NCI-H526 (cell line): ENCODE results near the gene SFXN5.
"Not testable (repeated sequence)": the region's sequence is repeated elsewhere in the genome, so short reads cannot be mapped to it uniquely, and the experiment has no call there.

Source experiments
- DNase-seq, 2 experiments: peaks; one replicate each; lab custom pipeline; 2025; lab: John Stamatoyannopoulos, UW

The SFXN5 gene

DNA sequence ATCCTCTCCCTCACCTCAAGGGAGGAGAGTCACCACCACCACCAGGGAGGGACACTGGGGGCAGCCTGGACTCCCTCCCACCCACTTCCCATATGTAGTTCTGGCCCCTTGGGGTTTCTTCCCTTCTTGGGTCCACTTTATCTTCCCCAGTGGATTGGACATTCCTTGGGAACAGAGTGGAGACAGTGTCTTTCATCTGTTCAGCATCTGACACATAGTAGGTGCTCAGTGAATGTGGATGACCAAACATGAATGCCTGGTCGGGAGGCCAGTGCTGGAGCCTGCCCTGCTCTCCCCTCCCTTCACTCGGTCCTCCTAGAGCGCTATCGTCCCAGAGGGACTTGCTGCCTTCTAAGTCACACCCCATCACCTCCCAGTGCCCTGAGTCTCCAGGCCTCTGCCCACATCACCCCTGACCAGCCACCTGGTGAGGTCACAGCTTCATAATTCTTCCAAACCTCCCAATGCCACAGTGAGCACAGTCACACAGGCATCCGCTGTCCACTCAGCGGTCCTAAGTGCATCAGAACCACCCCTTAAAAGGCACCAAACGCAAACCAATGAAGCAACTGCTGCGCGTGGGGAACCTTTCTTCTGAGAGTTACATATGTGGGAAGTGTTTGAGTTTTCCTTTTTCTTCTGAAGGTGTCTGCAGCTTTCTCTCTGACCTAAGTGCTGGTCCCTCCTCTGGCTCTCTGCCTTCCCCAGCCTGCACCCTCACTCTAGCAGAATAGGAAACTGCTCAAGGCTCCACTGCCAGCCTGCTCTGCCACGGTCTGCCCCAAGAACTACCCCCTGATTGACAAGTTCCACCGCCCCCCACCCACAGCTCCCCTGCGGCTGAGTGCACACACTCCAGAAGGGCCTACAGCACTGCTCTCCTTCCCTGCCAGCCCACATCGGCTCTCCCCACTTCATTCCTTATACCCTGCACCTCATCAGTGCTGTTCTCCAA lies 7.2 kb upstream of the SFXN5 start:
- DNase-seq = no peak

GRCh38 chr2:73077424-73077795 lies 5.9 kb upstream of the SFXN5 start:
- no peak for DNase-seq

DNA sequence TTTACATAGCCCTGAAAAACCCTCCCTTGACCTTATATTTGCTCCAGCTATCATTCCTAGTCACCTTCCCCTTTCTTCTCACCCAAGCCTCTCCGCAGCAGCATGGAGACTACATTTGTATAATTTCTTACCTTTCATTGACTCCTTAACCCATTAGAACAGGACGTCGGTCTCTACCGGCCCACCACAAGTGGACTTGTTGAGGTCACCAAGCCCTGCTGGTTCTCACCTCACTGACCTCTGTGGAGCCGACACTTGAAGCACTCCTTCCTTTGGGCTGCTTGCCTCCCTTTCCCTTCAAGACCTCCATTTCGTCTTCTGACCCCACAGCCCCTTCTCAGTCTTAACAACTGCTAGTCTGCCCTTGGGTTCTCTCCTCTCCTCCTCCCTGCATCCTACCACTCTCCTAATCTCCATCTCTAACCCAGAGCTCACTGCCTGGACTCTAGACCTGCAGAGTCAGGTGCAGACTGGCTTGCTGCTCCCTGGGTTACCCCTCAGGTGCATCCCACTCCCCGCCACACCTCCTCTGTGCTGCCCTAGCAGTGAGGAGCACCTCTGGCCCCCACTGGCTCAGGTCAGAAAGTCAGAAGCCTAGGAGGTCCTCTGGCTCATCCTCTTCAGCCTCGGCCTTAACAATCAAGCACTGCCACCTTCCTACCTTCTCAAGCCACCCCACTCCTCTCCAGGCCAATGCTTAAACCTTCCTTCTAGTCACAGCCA lies 5.3 kb upstream of the SFXN5 start:
- no peak for DNase-seq

GRCh38 chr2:73075477-73076373 lies 4.2 kb upstream of the SFXN5 start:
- DNase-seq = no peak

DNA sequence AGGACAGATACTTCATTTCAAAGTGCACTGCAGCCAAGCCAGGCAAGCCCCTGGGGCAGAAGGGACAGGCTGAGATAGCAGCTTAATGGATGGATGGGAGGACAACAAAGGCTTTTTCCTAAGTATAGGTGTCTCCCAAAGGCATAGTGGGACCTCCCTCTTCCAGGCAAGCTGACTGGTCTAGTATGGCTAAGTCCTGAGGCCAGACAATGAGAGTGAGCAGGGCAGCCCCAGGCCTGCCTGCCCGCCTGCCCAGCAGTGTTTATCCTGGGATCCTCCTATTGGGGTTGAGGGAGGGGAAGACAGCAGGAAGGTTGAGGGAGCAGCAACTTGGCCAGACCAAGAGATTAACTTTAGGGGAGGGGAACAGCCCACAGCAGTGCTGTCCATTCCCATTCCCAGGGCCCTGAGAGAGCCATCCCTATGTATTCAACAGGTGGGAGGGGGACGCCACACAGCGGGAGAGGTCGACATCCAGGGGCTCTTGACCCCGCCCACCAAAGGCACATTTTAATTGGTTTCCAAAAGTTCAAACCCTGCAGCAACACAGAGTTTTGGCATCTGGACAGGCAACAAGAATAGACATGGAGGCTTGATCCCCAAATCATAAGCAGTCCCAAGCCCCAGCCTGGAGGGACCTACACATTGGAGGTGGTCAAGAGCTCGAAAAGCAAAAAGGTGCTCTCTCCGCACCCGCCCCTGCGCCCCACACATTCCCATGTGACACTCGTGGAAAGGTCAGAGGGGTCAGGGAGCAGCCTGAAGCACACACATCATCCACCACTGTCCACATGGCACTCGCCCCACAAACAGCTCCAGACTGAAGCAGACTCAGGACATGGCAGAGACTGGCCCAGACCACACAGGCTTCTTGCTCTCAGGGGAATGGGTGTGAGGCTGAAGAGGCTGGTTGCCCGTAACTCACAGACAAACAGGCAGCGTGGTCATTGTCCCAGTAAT lies 2.9 kb upstream of the SFXN5 start:
- no peak for DNase-seq

DNA sequence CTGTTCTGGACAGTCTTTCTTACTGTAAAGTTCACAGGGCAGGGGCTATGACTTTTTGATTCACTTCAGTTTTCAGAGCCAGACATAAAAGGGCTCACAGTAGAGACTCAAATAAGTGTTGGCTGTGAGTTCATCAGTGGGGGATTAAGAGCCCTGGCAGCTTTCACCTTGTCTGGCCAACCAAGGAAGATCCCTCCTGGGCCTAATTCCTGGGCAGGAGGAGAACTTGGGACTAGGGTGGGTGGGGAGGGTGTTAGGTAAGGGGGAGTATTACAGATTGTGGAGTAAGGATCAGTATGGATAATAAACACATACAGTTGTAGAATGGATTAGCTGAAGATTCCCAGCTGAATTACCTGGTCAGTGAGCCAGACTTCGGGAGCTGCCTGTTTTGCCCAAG lies 904 bp upstream of the SFXN5 start:
- DNase-seq = no peak

DNA sequence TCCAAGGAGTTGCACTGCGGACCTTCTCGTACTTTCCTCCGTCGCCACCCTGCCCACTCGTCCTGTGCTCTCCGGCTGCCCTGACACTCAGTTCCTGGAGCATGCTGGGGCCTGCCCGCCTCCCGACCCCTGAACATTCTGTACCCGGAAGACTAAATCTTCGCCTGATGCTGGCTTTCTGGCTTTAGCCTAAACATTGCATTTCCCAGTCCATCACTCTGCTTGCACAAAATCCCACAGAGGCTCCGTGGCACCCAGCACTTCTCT lies 550 bp upstream of the SFXN5 start:
- DNase-seq = no peak

- DNase-seq = peak; percentile 47
These were observed 711 bp downstream of the SFXN5 start for GRCh38 chr2:73070643-73071359.

DNA sequence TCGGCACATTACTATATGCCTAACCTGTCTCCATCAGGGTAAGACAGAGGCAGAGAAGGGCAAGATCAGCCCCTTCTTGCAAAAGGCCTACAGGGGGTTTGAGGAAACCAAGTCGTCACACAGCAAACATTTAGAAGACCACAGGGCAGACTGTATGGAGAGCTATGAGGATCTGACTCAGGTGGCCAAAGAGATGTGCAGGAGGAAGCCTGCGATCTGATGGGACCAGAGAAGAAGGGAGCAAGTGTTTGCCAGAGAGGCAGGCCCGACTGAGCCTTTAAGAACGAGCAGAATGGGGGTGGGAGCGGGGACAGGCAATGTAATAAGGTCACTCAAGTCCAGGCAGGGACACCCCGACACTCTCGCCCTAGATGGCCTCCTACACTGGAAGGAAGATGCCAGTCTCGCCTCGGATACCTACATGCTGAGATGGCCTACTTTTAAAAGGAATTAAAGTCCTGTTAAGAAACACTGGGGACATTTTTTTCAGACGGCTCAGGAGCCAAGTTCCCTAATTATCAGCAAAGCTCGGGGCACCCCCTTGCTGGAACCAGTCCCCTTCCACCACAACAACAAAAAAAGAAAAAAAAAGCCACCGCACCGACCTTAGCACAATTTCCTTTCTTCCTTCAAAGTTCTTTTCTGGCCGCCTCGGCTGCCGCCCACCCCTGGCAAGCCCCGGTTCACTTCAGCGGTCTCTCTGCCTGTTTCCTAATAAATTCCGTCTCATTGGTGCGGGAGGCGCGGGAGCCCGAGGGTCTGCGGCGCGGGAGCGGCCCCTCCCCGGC lies 1.5 kb downstream of the SFXN5 start:
- peak in 1 of 2 experiments; percentile 4 for DNase-seq

DNA sequence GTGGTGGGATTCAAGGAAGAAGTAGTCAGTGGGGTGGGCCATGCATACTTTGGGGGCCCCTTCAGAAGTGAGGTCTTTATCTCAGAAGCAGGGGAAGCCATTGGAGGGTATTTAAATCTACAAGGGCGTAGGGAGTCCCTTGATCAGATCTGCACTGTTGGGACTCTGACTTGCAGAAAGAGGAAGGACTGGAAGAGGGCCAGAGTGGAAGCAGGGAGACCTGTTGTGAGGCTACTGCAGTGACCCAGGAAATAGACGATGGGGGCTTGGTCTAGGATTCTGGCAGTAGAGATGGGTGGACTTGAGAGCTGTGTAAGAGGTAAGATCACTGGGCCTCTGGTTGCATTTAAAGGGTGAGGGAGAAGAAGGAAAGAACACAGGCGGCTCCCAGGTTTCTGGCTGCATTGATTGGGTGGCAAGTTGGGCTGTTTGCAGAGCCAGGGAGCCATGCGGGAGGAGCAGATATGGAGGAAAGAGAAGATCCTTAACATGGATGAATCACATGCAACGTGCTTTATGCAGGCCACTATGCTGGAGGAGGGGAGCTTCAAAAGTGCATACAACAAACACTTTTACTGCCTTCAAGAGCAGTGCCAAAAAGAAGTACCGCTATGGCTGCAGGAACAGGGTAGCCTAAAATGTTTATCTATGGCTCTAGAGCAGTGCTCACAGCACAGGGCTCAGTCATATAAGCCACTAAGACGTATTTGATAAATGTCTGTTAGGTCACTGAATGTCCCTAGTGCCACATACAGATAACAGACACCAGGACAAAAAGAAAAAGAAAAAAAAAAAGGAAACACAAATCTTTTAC lies 2.3 kb downstream of the SFXN5 start:
- no peak for DNase-seq

DNA sequence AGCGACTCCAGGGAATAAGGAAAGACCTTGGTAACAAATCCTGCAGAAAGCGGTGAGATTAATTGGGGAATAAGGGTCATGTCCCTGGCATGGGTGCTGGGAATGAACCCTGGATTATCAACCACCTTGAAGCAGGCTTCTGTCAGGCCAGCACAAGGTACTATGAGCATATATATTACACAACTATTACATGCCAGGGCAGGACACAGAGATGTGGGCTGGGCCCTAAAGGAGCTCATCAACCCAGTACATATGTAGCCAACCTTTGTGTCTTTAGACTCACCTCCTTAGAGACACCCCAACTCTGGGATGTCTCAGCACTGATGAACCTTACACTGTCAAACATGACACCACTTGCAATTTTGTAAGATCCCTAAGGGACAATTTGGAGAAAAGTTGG lies 3.4 kb downstream of the SFXN5 start:
- DNase-seq = no peak

- DNase-seq = no peak
These were observed 4.5 kb downstream of the SFXN5 start for GRCh38 chr2:73067043-73067442.

- not testable (repeated sequence) for DNase-seq
These were observed 6.4 kb downstream of the SFXN5 start for GRCh38 chr2:73065070-73065469.

DNA sequence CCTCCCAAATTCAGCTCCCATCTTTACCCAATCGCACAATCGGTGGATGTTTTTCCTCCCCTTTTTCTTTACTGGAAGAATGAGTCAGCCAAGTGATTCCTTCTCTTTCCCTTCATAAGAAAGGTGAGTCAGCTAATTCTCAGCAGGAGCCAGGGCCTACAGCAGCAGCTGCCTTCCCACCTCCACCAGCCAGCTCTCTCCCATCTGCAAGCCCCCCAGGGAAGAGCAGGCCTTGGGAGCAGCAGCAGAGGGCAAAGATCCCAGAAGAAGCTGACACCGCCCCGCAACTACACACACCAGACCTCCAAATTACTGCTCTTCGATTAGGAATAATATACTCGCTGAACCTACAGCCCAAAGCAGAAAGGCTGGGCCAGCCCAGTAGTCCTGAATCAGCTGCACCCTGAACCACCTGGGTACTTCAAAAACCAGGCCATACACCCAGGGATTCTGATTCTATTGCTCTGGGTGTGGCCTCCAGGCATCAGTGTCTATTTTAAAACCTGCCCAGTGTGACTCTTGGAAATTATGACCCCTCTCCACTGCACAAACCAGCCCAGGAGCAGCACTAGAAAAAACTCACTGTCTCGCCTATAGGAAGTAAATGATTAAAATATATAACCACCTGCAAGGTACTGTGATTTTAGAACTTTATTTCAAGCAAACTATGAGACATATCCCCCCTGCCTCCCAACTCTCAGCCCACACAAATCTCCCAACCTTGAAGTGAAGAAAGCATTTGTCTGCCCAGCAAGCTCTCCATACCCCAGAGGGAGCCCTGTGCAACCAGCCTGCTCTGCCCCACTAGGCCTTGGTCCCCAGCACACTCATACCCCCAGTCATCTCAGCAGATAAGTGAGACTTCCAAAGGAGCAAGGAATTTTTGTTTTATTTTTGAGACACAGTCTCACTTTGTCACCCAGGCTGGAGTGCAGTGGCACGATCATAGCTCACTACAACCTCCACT lies 7.3 kb downstream of the SFXN5 start:
- no peak for DNase-seq

GRCh38 chr2:73063472-73063871 lies 8.0 kb downstream of the SFXN5 start:
- DNase-seq = no peak

GRCh38 chr2:73059106-73059505 lies 12.4 kb downstream of the SFXN5 start:
- no peak for DNase-seq

- DNase-seq = no peak
These were observed 16.5 kb downstream of the SFXN5 start for GRCh38 chr2:73054980-73055379.
